ENCODE results near the gene MAP2K5. TPM values are rescaled to one million over a fixed set of nuclear protein-coding genes. Genes with fewer than 3 reads are reported as not detected.

Gene MAP2K5
- total RNA-seq, 1 experiment from 2014 or later: 22.2 TPM

- no peak overlapping the region for H3K27ac Mint-ChIP-seq (ENCODE audit: unreplicated experiment)
- no peaks in the 10 kb centered on the region for H3K9me3 Mint-ChIP-seq (ENCODE audit: low read depth, unreplicated experiment)
- no peak overlapping the region for H3K4me3 Mint-ChIP-seq (ENCODE audit: low read depth, unreplicated experiment)
- TF ChIP-seq CTCF (IDR thresholded peaks at IDR 0.05; ENCODE audit: unreplicated experiment): no peak
- no peaks in the 10 kb centered on the region for H3K36me3 Mint-ChIP-seq (ENCODE audit: insufficient read depth, unreplicated experiment)
- intact Hi-C loops (cut with micrococcal nuclease; ENCODE audit: unreplicated experiment): no loop called here
- no peak for DNase-seq
- BruUV-seq (replicated peaks): no TSS peak
- H3K27me3 Mint-ChIP-seq (ENCODE audit: unreplicated experiment): no peaks in the 10 kb centered on the region
- peaks cover 11% of the 10 kb centered on the region for H3K4me1 Mint-ChIP-seq (ENCODE audit: low read depth, unreplicated experiment)
- CTCF ChIA-PET: no interaction called here
These were observed 187.6 kb downstream of the MAP2K5 start for GRCh38 chr15:67730135-67730534.

- TF ChIP-seq CTCF (IDR thresholded peaks at IDR 0.05; ENCODE audit: unreplicated experiment): no peak
- CTCF ChIA-PET: no interaction called here
- H3K27me3 Mint-ChIP-seq (ENCODE audit: unreplicated experiment): no peaks in the 10 kb centered on the region
- peak; percentile 9 for DNase-seq
- no TSS peak for BruUV-seq (replicated peaks)
- H3K4me3 Mint-ChIP-seq (ENCODE audit: low read depth, unreplicated experiment): no peak overlapping the region
- intact Hi-C loops (cut with micrococcal nuclease; ENCODE audit: unreplicated experiment): no loop called here
- no peaks in the 10 kb centered on the region for H3K36me3 Mint-ChIP-seq (ENCODE audit: insufficient read depth, unreplicated experiment)
- no peak overlapping the region for H3K27ac Mint-ChIP-seq (ENCODE audit: unreplicated experiment)
- peaks cover 19% of the 10 kb centered on the region for H3K4me1 Mint-ChIP-seq (ENCODE audit: low read depth, unreplicated experiment)
- no peaks in the 10 kb centered on the region for H3K9me3 Mint-ChIP-seq (ENCODE audit: low read depth, unreplicated experiment)
These were observed 188.7 kb downstream of the MAP2K5 start for GRCh38 chr15:67731112-67731721.

- Mint-ChIP-seq H3K27me3 (ENCODE audit: unreplicated experiment) (no peaks in the 10 kb centered on the region), H3K27ac (ENCODE audit: unreplicated experiment) (no peak overlapping the region), H3K4me3 (ENCODE audit: low read depth, unreplicated experiment) (no peak overlapping the region), H3K9me3 (ENCODE audit: low read depth, unreplicated experiment) (no peaks in the 10 kb centered on the region), H3K36me3 (ENCODE audit: insufficient read depth, unreplicated experiment) (no peaks in the 10 kb centered on the region), H3K4me1 (ENCODE audit: low read depth, unreplicated experiment) (peaks cover 28% of the 10 kb centered on the region)
- intact Hi-C loops (cut with micrococcal nuclease; ENCODE audit: unreplicated experiment): no loop called here
- no TSS peak for BruUV-seq (replicated peaks)
- TF ChIP-seq CTCF (IDR thresholded peaks at IDR 0.05; ENCODE audit: unreplicated experiment): no peak
- no peak for DNase-seq
- CTCF ChIA-PET: no interaction called here
These were observed 189.7 kb downstream of the MAP2K5 start for GRCh38 chr15:67732164-67732563.

- no peaks in the 10 kb centered on the region for H3K27me3 Mint-ChIP-seq (ENCODE audit: unreplicated experiment)
- no peak for DNase-seq
- peaks cover 35% of the 10 kb centered on the region for H3K4me1 Mint-ChIP-seq (ENCODE audit: low read depth, unreplicated experiment)
- no TSS peak for BruUV-seq (replicated peaks)
- H3K9me3 Mint-ChIP-seq (ENCODE audit: low read depth, unreplicated experiment): no peaks in the 10 kb centered on the region
- no peak for TF ChIP-seq CTCF (IDR thresholded peaks at IDR 0.05; ENCODE audit: unreplicated experiment)
- CTCF ChIA-PET: interaction anchor here (1.6 kb wide), 1 partner anchor 12 kb away, joined by 4 read pairs; no protein-coding TSS in a partner anchor
- no peak overlapping the region for H3K4me3 Mint-ChIP-seq (ENCODE audit: low read depth, unreplicated experiment)
- intact Hi-C loops (cut with micrococcal nuclease; ENCODE audit: unreplicated experiment): no loop called here
- H3K36me3 Mint-ChIP-seq (ENCODE audit: insufficient read depth, unreplicated experiment): no peaks in the 10 kb centered on the region
- H3K27ac Mint-ChIP-seq (ENCODE audit: unreplicated experiment): no peak overlapping the region
These were observed 190.3 kb downstream of the MAP2K5 start for GRCh38 chr15:67732671-67733374.

All from Calu3 (cell line).